HCT116 (cell line): ENCODE measurements around the gene ALDH1L1. TPM values are rescaled to one million over a fixed set of nuclear protein-coding genes. Genes with fewer than 3 reads are reported as not detected.

ENCODE experiments used
- ATAC-seq: fragments of 200-7000 bp; cut with Tn5 transposase; 2 replicates; pipeline ENCODE4 v1.9.1; 2020; ENCODE audit warnings: mild to moderate bottlenecking, moderate library complexity
- BruUV-seq: library from RNA; stranded (reverse); fragments of 400-500 nt; replicated peaks from 2 replicates; lab custom pipeline; 2021; lab: Mats Ljungman, UMichigan
- CTCF ChIA-PET: fragments of 300-600 bp; sonication (Branson Sonifier 250); formaldehyde crosslinking; loops from one replicate; lab custom pipeline; 2021; ENCODE audit warnings: antibody characterized with exemption; lab: Charles Lee
- POLR2A ChIA-PET: fragments of 300-600, 350-600 bp; sonication (Branson Sonifier 250); formaldehyde crosslinking; loops from one replicate; lab custom pipeline; 2021; ENCODE audit warnings: antibody characterized with exemption; lab: Charles Lee
- RAD21 ChIA-PET, 2 experiments: fragments of 300-600 bp; sonication (Branson Sonifier 250); formaldehyde crosslinking; loops; one replicate each; lab custom pipeline; 2023; ENCODE audit warnings: low total read pairs in 2 of 2; ENCODE audit not compliant: uncharacterized antibody in 2 of 2, unreplicated experiment in 2 of 2, low non-redundant PET in 1 of 2; lab: Charles Lee
- DNase-seq: peaks from one replicate; pipeline ENCODE4 v3.0.0-alpha.2; 2010; ENCODE audit warnings: low read depth, low spot score
- H2AFZ ChIP-seq: fragments of 200-600 bp; shearing (Covaris generic), sonication (generic); 2 replicates; pipeline ENCODE4 v1.6.1; 2017; ENCODE audit warnings: low read depth, mixed run types, mixed read lengths, antibody characterized with exemption, low read length; ENCODE audit not compliant: poor library complexity, severe bottlenecking
- H3K27ac ChIP-seq: 2 replicates; pipeline ENCODE4 v1.5.1; 2012; ENCODE audit warnings: low read depth, low read length
- H3K27me3 ChIP-seq: fragments of 200-600 bp; sonication (generic); 2 replicates; pipeline ENCODE4 v1.6.1; 2016; ENCODE audit warnings: mixed run types, low read length, mixed read lengths; ENCODE audit not compliant: insufficient read depth
- H3K36me3 ChIP-seq, 2 experiments: fragments of 200-500 bp in 1 of 2; fragments of 200-600 bp in 1 of 2; sonication (Bioruptor generic) in 1 of 2; sonication (generic) in 1 of 2; 2 replicates each; pipeline versions ENCODE4 v1.5.1 to v1.6.1; 2014 to 2016; ENCODE audit warnings: low read length in 2 of 2, inconsistent platforms in 1 of 2, mixed read lengths in 1 of 2, mixed run types in 1 of 2; ENCODE audit not compliant: insufficient read depth in 2 of 2, control insufficient read depth in 1 of 2
- H3K4me1 ChIP-seq, 2 experiments: fragments of 200-600 bp in 1 of 2; sonication (generic) in 1 of 2; 2 replicates each; pipeline versions ENCODE4 v1.5.1 to v1.6.1; 2012 to 2017; ENCODE audit warnings: low read length in 2 of 2, inconsistent platforms in 1 of 2, mild to moderate bottlenecking in 1 of 2, mixed read lengths in 1 of 2, mixed run types in 1 of 2, moderate library complexity in 1 of 2; ENCODE audit not compliant: insufficient read depth in 2 of 2, control insufficient read depth in 1 of 2
- H3K4me2 ChIP-seq: fragments of 200-600 bp; sonication (generic); 2 replicates; pipeline ENCODE4 v1.6.1; 2017; ENCODE audit warnings: mixed run types, low read length, mixed read lengths
- H3K4me3 ChIP-seq, 2 experiments: fragments of 200-600 bp in 1 of 2; sonication (generic) in 1 of 2; replicated peaks in 1 of 2; 2 replicates each; pipeline ENCODE4 v1.5.1; 2011 to 2016; ENCODE audit warnings: low read length in 2 of 2, control low read depth in 1 of 2, low read depth in 1 of 2, mild to moderate bottlenecking in 1 of 2, mixed read lengths in 1 of 2, mixed run types in 1 of 2
- H3K79me2 ChIP-seq: fragments of 200-600 bp; sonication (generic); 2 replicates; pipeline ENCODE4 v1.6.1; 2017; ENCODE audit warnings: mild to moderate bottlenecking, mixed run types, low read length, moderate library complexity, mixed read lengths; ENCODE audit not compliant: insufficient read depth
- H3K9ac ChIP-seq: fragments of 200-600 bp; sonication (generic); 2 replicates; pipeline ENCODE4 v1.6.1; 2016; ENCODE audit warnings: low read length, mixed read lengths
- H3K9me2 ChIP-seq: fragments of 200-600 bp; sonication (generic), shearing (Covaris generic); 2 replicates; pipeline ENCODE4 v1.6.1; 2017; ENCODE audit warnings: mixed run types, mild to moderate bottlenecking, moderate library complexity; ENCODE audit not compliant: insufficient read depth
- H3K9me3 ChIP-seq, 2 experiments: fragments of 200-500 bp in 1 of 2; fragments of 200-600 bp in 1 of 2; sonication (Bioruptor generic) in 1 of 2; sonication (generic) in 1 of 2; 2 replicates each; pipeline ENCODE4 v1.6.1; 2014 to 2017; ENCODE audit warnings: low read length in 2 of 2, mixed read lengths in 2 of 2, inconsistent platforms in 1 of 2, low read depth in 1 of 2, mild to moderate bottlenecking in 1 of 2, mixed run types in 1 of 2, moderate library complexity in 1 of 2; ENCODE audit not compliant: control insufficient read depth in 1 of 2, insufficient read depth in 1 of 2
- H4K20me1 ChIP-seq: fragments of 200-600 bp; sonication (generic), shearing (Covaris generic); 2 replicates; pipeline ENCODE4 v1.6.1; 2017; ENCODE audit warnings: mixed run types, mild to moderate bottlenecking, moderate library complexity; ENCODE audit not compliant: insufficient read depth
- CBX3 ChIP-seq: IDR thresholded peaks from 2 replicates; pipeline ENCODE4 v1.6.1; 2012; ENCODE audit warnings: low read depth
- CEBPB ChIP-seq: IDR thresholded peaks from 2 replicates; pipeline ENCODE4 v1.6.1; 2012; ENCODE audit warnings: low read depth
- CTCF ChIP-seq, 3 experiments: fragments of 200-600 bp in 1 of 3; sonication (generic) in 1 of 3; IDR thresholded peaks in 2 of 3; conservative IDR thresholded peaks in 1 of 3; 2 replicates each; pipeline ENCODE4 v1.5.1; 2012 to 2017; ENCODE audit warnings: low read depth in 2 of 3, low read length in 2 of 3, antibody characterized with exemption in 1 of 3, borderline replicate concordance in 1 of 3, control low read depth in 1 of 3, mild to moderate bottlenecking in 1 of 3, mixed read lengths in 1 of 3, mixed run types in 1 of 3, moderate library complexity in 1 of 3; ENCODE audit not compliant: insufficient read depth in 1 of 3
- ELF1 ChIP-seq: IDR thresholded peaks from 2 replicates; pipeline ENCODE4 v1.6.1; 2012; ENCODE audit warnings: low read depth, borderline replicate concordance
- SIN3A ChIP-seq: IDR thresholded peaks from 2 replicates; pipeline ENCODE4 v1.6.1; 2012; ENCODE audit warnings: low read depth
- SRF ChIP-seq: IDR thresholded peaks from 2 replicates; pipeline ENCODE4 v1.6.1; 2012; ENCODE audit warnings: low read depth
- YY1 ChIP-seq: IDR thresholded peaks from 2 replicates; pipeline ENCODE4 v1.6.1; 2011; ENCODE audit warnings: low read length, low read depth, moderate library complexity, mild to moderate bottlenecking; ENCODE audit not compliant: insufficient replicate concordance; ENCODE audit errors: extremely low read depth
- ZFX ChIP-seq: fragments of 450-650 bp; IDR thresholded peaks from 2 replicates; pipeline ENCODE4 v1.6.1; 2017
- ZNF274 ChIP-seq: fragments of 200-500 bp; sonication (Bioruptor generic); IDR thresholded peaks from 2 replicates; pipeline ENCODE4 v1.6.1; 2014; ENCODE audit warnings: mild to moderate bottlenecking, low read depth, low read length, inconsistent platforms
- intact Hi-C: fragments of 100-400 bp; cut with micrococcal nuclease; formaldehyde crosslinking; loops from 2 replicates; pipeline ENCODE4 v1.10.0; 2022
- total RNA-seq: library from RNA; stranded (reverse); gene quantifications from one replicate; pipeline ENCODE4 v1.2.1, GENCODE V29; 2021; ENCODE audit not compliant: unreplicated experiment
- TF ChIP-seq, protein P1 (sequence below): IDR thresholded peaks from 2 replicates; pipeline ENCODE4 v1.6.1; 2012
- TF ChIP-seq, protein P2 (sequence below): IDR thresholded peaks from 2 replicates; pipeline ENCODE4 v1.6.1; 2012

ALDH1L1 gene
- total RNA-seq, 1 experiment from 2014 or later, result 0.81 TPM

- Histone ChIP-seq H3K36me3 (no peaks in the 10 kb centered on the region), H3K27ac (no peak overlapping the region), H3K9ac (no peak overlapping the region), H3K79me2 (no peaks in the 10 kb centered on the region), H3K4me2 (no peak overlapping the region), H3K27me3 (no peaks in the 10 kb centered on the region), H3K9me3 (no peaks in the 10 kb centered on the region; a peak in 1 of 4 replicates), H3K4me1 (peaks cover 26 to 40% of the 10 kb centered on the region in 2 experiments), H2AFZ (no peak overlapping the region), H4K20me1 (no peaks in the 10 kb centered on the region), H3K9me2 (no peaks in the 10 kb centered on the region), H3K4me3 (no peak overlapping the region)
- ATAC-seq (no peak), DNase-seq (no peak)
- CTCF ChIA-PET, result no interaction called here
- RAD21 ChIA-PET, result no interaction called here
- intact Hi-C loops, result no loop called here
- BruUV-seq, result no TSS peak
- POLR2A ChIA-PET, result no interaction called here
- TF ChIP-seq SRF (no peak), ZNF274 (no peak), YY1 (no peak), CTCF (IDR thresholded peaks at IDR 0.05 in 2 of 3, conservative IDR thresholded peaks at IDR 0.05 in 1 of 3; ENCODE audit: borderline replicate concordance in 1 of 3, insufficient read depth in 1 of 3, low read depth in 2 of 3, low read length in 2 of 3) (no peak), CEBPB (no peak), ELF1 (no peak), SIN3A (no peak), CBX3 (no peak), ZFX (no peak)
- TF ChIP-seq, protein P1, sequence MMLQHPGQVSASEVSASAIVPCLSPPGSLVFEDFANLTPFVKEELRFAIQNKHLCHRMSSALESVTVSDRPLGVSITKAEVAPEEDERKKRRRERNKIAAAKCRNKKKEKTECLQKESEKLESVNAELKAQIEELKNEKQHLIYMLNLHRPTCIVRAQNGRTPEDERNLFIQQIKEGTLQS, result no peak
- TF ChIP-seq, protein P2, sequence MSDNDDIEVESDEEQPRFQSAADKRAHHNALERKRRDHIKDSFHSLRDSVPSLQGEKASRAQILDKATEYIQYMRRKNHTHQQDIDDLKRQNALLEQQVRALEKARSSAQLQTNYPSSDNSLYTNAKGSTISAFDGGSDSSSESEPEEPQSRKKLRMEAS, result no peak
These were observed 29.4 kb upstream of the ALDH1L1 start for GRCh38 chr3:126209741-126210140.
